Loucy (cell line): Measurements from ENCODE around the gene CD74.

Experiments used
- EZH2phosphoT487 ChIP-seq: fragments of 200-600 bp; IDR thresholded peaks from 2 replicates; pipeline ENCODE4 v1.6.1; 2018; ENCODE audit warnings: antibody characterized with exemption, mild to moderate bottlenecking, moderate library complexity, borderline replicate concordance
- TF ChIP-seq, protein P1 (sequence below): fragments of 200-600 bp; sonication (generic); conservative IDR thresholded peaks from 2 replicates; pipeline ENCODE4 v1.5.1; 2014; ENCODE audit warnings: mild to moderate bottlenecking, antibody characterized with exemption, low read length

GRCh38 chr5:150448952-150449516 lies 36.3 kb upstream of the CD74 start:
- TF ChIP-seq EZH2phosphoT487 = no peak
- TF ChIP-seq, protein P1, sequence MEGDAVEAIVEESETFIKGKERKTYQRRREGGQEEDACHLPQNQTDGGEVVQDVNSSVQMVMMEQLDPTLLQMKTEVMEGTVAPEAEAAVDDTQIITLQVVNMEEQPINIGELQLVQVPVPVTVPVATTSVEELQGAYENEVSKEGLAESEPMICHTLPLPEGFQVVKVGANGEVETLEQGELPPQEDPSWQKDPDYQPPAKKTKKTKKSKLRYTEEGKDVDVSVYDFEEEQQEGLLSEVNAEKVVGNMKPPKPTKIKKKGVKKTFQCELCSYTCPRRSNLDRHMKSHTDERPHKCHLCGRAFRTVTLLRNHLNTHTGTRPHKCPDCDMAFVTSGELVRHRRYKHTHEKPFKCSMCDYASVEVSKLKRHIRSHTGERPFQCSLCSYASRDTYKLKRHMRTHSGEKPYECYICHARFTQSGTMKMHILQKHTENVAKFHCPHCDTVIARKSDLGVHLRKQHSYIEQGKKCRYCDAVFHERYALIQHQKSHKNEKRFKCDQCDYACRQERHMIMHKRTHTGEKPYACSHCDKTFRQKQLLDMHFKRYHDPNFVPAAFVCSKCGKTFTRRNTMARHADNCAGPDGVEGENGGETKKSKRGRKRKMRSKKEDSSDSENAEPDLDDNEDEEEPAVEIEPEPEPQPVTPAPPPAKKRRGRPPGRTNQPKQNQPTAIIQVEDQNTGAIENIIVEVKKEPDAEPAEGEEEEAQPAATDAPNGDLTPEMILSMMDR = no peak
